SU-DHL-6 (cell line): ENCODE measurements around the gene MLH3.

ENCODE experiments used
- EZH2phosphoT487 ChIP-seq: fragments of 200-600 bp; sonication (generic), shearing (Covaris generic); conservative IDR thresholded peaks from 2 replicates; pipeline ENCODE4 v1.6.1; 2018; ENCODE audit warnings: mild to moderate bottlenecking, antibody characterized with exemption, low read length, moderate library complexity, mixed read lengths
- TF ChIP-seq, protein P1 (sequence below): fragments of 200-600 bp; sonication (generic); IDR thresholded peaks from one replicate; pipeline ENCODE4 v1.5.1; 2017; ENCODE audit warnings: antibody characterized with exemption, mild to moderate bottlenecking, low read length, moderate library complexity; ENCODE audit not compliant: insufficient read depth, poor library complexity, severe bottlenecking

DNA sequence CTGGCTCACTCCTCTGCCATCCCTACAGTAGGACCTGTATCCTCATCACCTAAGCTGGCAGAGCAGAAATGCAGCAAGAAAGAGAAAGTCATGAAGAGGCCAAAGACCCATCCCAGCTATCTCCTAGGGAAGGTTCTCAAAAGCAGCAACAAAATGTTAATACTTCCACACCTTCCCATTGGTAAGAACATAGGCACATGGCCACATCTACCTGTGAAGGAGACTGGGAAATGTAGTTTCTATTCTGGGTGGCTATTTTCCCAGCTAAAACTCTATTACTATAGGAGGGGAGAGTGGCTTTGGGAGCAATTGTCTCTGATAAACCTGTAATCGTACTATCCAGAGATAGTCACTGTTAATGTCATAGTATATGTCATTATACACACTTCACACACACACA lies 62.3 kb downstream of the MLH3 start:
- TF ChIP-seq, protein P1, sequence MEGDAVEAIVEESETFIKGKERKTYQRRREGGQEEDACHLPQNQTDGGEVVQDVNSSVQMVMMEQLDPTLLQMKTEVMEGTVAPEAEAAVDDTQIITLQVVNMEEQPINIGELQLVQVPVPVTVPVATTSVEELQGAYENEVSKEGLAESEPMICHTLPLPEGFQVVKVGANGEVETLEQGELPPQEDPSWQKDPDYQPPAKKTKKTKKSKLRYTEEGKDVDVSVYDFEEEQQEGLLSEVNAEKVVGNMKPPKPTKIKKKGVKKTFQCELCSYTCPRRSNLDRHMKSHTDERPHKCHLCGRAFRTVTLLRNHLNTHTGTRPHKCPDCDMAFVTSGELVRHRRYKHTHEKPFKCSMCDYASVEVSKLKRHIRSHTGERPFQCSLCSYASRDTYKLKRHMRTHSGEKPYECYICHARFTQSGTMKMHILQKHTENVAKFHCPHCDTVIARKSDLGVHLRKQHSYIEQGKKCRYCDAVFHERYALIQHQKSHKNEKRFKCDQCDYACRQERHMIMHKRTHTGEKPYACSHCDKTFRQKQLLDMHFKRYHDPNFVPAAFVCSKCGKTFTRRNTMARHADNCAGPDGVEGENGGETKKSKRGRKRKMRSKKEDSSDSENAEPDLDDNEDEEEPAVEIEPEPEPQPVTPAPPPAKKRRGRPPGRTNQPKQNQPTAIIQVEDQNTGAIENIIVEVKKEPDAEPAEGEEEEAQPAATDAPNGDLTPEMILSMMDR, result no peak
- no peak for TF ChIP-seq EZH2phosphoT487
